Calu3 (cell line): Measurements from ENCODE around the gene SYNGR2. TPM values are rescaled to one million over a fixed set of nuclear protein-coding genes. Genes with fewer than 3 reads are reported as not detected.

Source experiments
- BruUV-seq: library from RNA; stranded (reverse); fragments of 400-500 nt; replicated peaks from 2 replicates; lab custom pipeline; 2021; lab: Mats Ljungman, UMichigan
- CTCF ChIA-PET: fragments of 300-600 bp; sonication (Branson Sonifier 250); formaldehyde crosslinking; loops from one replicate; lab custom pipeline; 2022; ENCODE audit warnings: antibody characterized with exemption; lab: Charles Lee
- DNase-seq: peaks from one replicate; pipeline ENCODE4 v3.0.0; 2022
- H3K27ac Mint-ChIP-seq: one replicate; pipeline ENCODE4 v1.8.0; 2022; ENCODE audit warnings: mixed read lengths; ENCODE audit not compliant: unreplicated experiment
- H3K27me3 Mint-ChIP-seq: one replicate; pipeline ENCODE4 v1.8.0; 2022; ENCODE audit warnings: mixed read lengths; ENCODE audit not compliant: unreplicated experiment
- H3K36me3 Mint-ChIP-seq: one replicate; pipeline ENCODE4 v1.8.0; 2022; ENCODE audit warnings: mild to moderate bottlenecking, moderate library complexity, mixed read lengths; ENCODE audit not compliant: insufficient read depth, unreplicated experiment
- H3K4me1 Mint-ChIP-seq: one replicate; pipeline ENCODE4 v1.8.0; 2022; ENCODE audit warnings: mild to moderate bottlenecking, low read depth, mixed read lengths; ENCODE audit not compliant: unreplicated experiment
- H3K4me3 Mint-ChIP-seq: one replicate; pipeline ENCODE4 v1.8.0; 2022; ENCODE audit warnings: mild to moderate bottlenecking, low read depth, moderate library complexity, mixed read lengths; ENCODE audit not compliant: unreplicated experiment
- H3K9me3 Mint-ChIP-seq: one replicate; pipeline ENCODE4 v1.8.0; 2022; ENCODE audit warnings: low read depth, mixed read lengths; ENCODE audit not compliant: unreplicated experiment
- CTCF ChIP-seq: fragments of 200-600 bp; IDR thresholded peaks from one replicate; pipeline ENCODE4 v1.8.0; 2022; ENCODE audit warnings: antibody characterized with exemption; ENCODE audit not compliant: unreplicated experiment
- intact Hi-C: fragments of 100-400 bp; cut with micrococcal nuclease; formaldehyde crosslinking; loops from one replicate; pipeline ENCODE4 v1.10.0; 2022; ENCODE audit not compliant: unreplicated experiment
- total RNA-seq: library from RNA; stranded (reverse); gene quantifications from 2 replicates; pipeline ENCODE4 v1.2.3, GENCODE V29; 2022

Gene SYNGR2
- total RNA-seq, 1 experiment from 2014 or later, result 204 TPM

GRCh38 chr17:78176548-78177025 lies 8.2 kb downstream of the SYNGR2 start:
- H3K27ac Mint-ChIP-seq, result no peak overlapping the region
- BruUV-seq, result no TSS peak
- peak; percentile 48 for TF ChIP-seq CTCF
- no peaks in the 10 kb centered on the region for H3K27me3 Mint-ChIP-seq
- intact Hi-C loops, result no loop called here
- no peak for DNase-seq
- H3K4me3 Mint-ChIP-seq, result no peak overlapping the region
- CTCF ChIA-PET, result interaction anchor here (0.9 to 1.5 kb wide), 3 partner anchors 10 to 93 kb away, joined by 4 to 8 read pairs (median 5); partner anchors contain the start of gene TK1
- H3K4me1 Mint-ChIP-seq, result peaks cover 38% of the 10 kb centered on the region
- peaks cover 77% of the 10 kb centered on the region for H3K36me3 Mint-ChIP-seq
- no peaks in the 10 kb centered on the region for H3K9me3 Mint-ChIP-seq

GRCh38 chr17:78179372-78179771 lies 11.0 kb downstream of the SYNGR2 start:
- no peak for TF ChIP-seq CTCF
- Mint-ChIP-seq H3K27ac (no peak overlapping the region), H3K36me3 (peaks cover 57% of the 10 kb centered on the region), H3K27me3 (no peaks in the 10 kb centered on the region), H3K4me3 (no peak overlapping the region), H3K4me1 (peaks cover 20% of the 10 kb centered on the region), H3K9me3 (no peaks in the 10 kb centered on the region)
- no peak for DNase-seq
- intact Hi-C loops, result no loop called here
- BruUV-seq, result no TSS peak
- CTCF ChIA-PET, result no interaction called here

GRCh38 chr17:78180083-78180482 lies 11.7 kb downstream of the SYNGR2 start:
- Mint-ChIP-seq H3K4me3 (no peak overlapping the region), H3K9me3 (no peaks in the 10 kb centered on the region), H3K36me3 (peaks cover 50% of the 10 kb centered on the region), H3K27ac (no peak overlapping the region), H3K27me3 (no peaks in the 10 kb centered on the region), H3K4me1 (peaks cover 20% of the 10 kb centered on the region)
- BruUV-seq, result no TSS peak
- DNase-seq, result no peak
- no peak for TF ChIP-seq CTCF
- intact Hi-C loops, result no loop called here
- CTCF ChIA-PET, result no interaction called here

GRCh38 chr17:78180508-78180907 lies 12.1 kb downstream of the SYNGR2 start:
- CTCF ChIA-PET, result no interaction called here
- DNase-seq, result no peak
- BruUV-seq, result no TSS peak
- Mint-ChIP-seq H3K27me3 (no peaks in the 10 kb centered on the region), H3K36me3 (peaks cover 46% of the 10 kb centered on the region), H3K4me3 (no peak overlapping the region), H3K9me3 (no peaks in the 10 kb centered on the region), H3K4me1 (peaks cover 21% of the 10 kb centered on the region), H3K27ac (no peak overlapping the region)
- TF ChIP-seq CTCF, result no peak
- intact Hi-C loops, result no loop called here
